K562 (cell line): ENCODE measurements around the gene BLTP3B. TPM values are rescaled to one million over a fixed set of nuclear protein-coding genes. Genes with fewer than 3 reads are reported as not detected.

ENCODE experiments used
- ARID1B ChIP-seq: fragments of 450-650 bp; IDR thresholded peaks from 2 replicates; pipeline ENCODE4 v1.6.1; 2016; ENCODE audit warnings: antibody characterized with exemption, mild to moderate bottlenecking, inconsistent platforms
- BCOR ChIP-seq: fragments of 450-650 bp; IDR thresholded peaks from 2 replicates; pipeline ENCODE4 v1.6.1; 2016
- BHLHE40 ChIP-seq: IDR thresholded peaks from 2 replicates; pipeline ENCODE4 v1.6.1; 2011; ENCODE audit warnings: low read length, improper control_type of control experiment
- CLOCK ChIP-seq: fragments of 250-450 bp; sonication (Bioruptor Pico); IDR thresholded peaks from 2 replicates; pipeline ENCODE4 v1.4.0; 2020; ENCODE audit warnings: mild to moderate bottlenecking, moderate library complexity, borderline replicate concordance
- CREB5 ChIP-seq: fragments of 250-450 bp; sonication (Bioruptor Pico); IDR thresholded peaks from 2 replicates; pipeline ENCODE4 v1.5.0; 2020; ENCODE audit warnings: mild to moderate bottlenecking
- DPF2 ChIP-seq: fragments of 450-650 bp; IDR thresholded peaks from 2 replicates; pipeline ENCODE4 v1.6.1; 2016
- E2F6 ChIP-seq, 2 experiments: IDR thresholded peaks; 2 replicates each; pipeline ENCODE4 v1.6.1; 2011; ENCODE audit warnings: borderline replicate concordance in 1 of 2, control low read depth in 1 of 2, low read depth in 1 of 2, low read length in 1 of 2, mild to moderate bottlenecking in 1 of 2, mixed read lengths in 1 of 2, moderate library complexity in 1 of 2; ENCODE audit not compliant: insufficient read depth in 1 of 2, insufficient read length in 1 of 2, poor library complexity in 1 of 2, severe bottlenecking in 1 of 2; ENCODE audit errors: extremely low read depth in 1 of 2
- E2F8 ChIP-seq: fragments of 450-650 bp; IDR thresholded peaks from 2 replicates; pipeline ENCODE4 v1.7.1; 2018; ENCODE audit warnings: mild to moderate bottlenecking, low read depth; ENCODE audit not compliant: partially characterized antibody
- JUNB ChIP-seq: fragments of 450-650 bp; formaldehyde crosslinking; conservative IDR thresholded peaks from 2 replicates; pipeline ENCODE4 v1.4.0; 2020; ENCODE audit warnings: mild to moderate bottlenecking
- LCOR ChIP-seq: sonication (generic); formaldehyde crosslinking; IDR thresholded peaks from 2 replicates; pipeline ENCODE4 v1.8.0; 2022; ENCODE audit warnings: mild to moderate bottlenecking, missing genetic modification reagents
- MLLT1 ChIP-seq, 2 experiments: fragments of 450-650 bp; IDR thresholded peaks; 2 replicates each; pipeline ENCODE4 v1.6.1; 2016
- PHF20 ChIP-seq: fragments of 450-650 bp; IDR thresholded peaks from 2 replicates; pipeline ENCODE4 v1.6.1; 2018; ENCODE audit not compliant: partially characterized antibody
- POLR2A ChIP-seq: fragments of 450-650 bp; conservative IDR thresholded peaks from 2 replicates; pipeline ENCODE4 v1.6.1; 2016
- POLR2B ChIP-seq: fragments of 450-650 bp; IDR thresholded peaks from 2 replicates; pipeline ENCODE4 v1.6.1; 2018; ENCODE audit warnings: low read depth; ENCODE audit not compliant: partially characterized antibody
- RBM14 ChIP-seq: fragments of 200-400 bp; formaldehyde crosslinking; IDR thresholded peaks from 2 replicates; pipeline ENCODE4 v1.6.1; 2018; ENCODE audit warnings: low read depth, mild to moderate bottlenecking, low read length, moderate library complexity, borderline replicate concordance; ENCODE audit not compliant: insufficient read depth
- RUNX1 ChIP-seq: sonication (generic); IDR thresholded peaks from 2 replicates; pipeline ENCODE4 v1.6.1; 2016; ENCODE audit warnings: antibody characterized with exemption, low read depth
- SNRNP70 ChIP-seq: fragments of 200-400 bp; formaldehyde crosslinking; optimal IDR thresholded peaks from 2 replicates; pipeline ENCODE3; 2017; ENCODE audit warnings: low read depth, low read length
- ZNF197 ChIP-seq: fragments of 200-800 bp; sonication (Bioruptor generic); IDR thresholded peaks from 2 replicates; pipeline ENCODE4 v1.6.1; 2016; ENCODE audit warnings: low read depth, missing genetic modification characterization, missing compliant biosample characterization
- ZNF274 ChIP-seq: IDR thresholded peaks from 2 replicates; pipeline ENCODE4 v1.6.1; 2011; ENCODE audit warnings: low read depth, mild to moderate bottlenecking, low read length, moderate library complexity, borderline replicate concordance
- polyA plus RNA-seq, 8 experiments: library from polyadenylated mRNA; depleted of rRNA in 4 of 8; stranded (reverse) in 5 of 8; unstranded in 3 of 8; fragments of >200 nt; fragmentation: Nextera tagmentation in 2 of 8; fragmentation: Illumina TruSeq in 1 of 8; extraction: Ambion mirVana in 2 of 8; extraction: Trizol in 1 of 8; gene quantifications; 2 replicates each; pipeline versions ENCODE4 v1.2.1 to v1.2.3, GENCODE V29; 2011 to 2014; ENCODE audit warnings: inconsistent platforms in 1 of 8, missing spikeins in 1 of 8
- total RNA-seq, 7 experiments: library from RNA; depleted of rRNA in 6 of 7; stranded (reverse); fragments of >200 nt in 6 of 7; fragmentation: Illumina TruSeq in 2 of 7; extraction: Trizol in 2 of 7; gene quantifications; 2 replicates each; pipeline versions ENCODE4 v1.2.1 to v1.2.3, GENCODE V29; 2011 to 2021; ENCODE audit warnings: low replicate concordance in 1 of 7

BLTP3B gene
- total and polyA plus RNA-seq, 9 of the 15 experiments (the other 6 are each of a cell fraction or from before 2014, with no cell fraction given): 3.9 to 27.4 (median 19.7) TPM

- TF ChIP-seq ARID1B (no peak), POLR2A (peak; percentile 83), CREB5 (CRISPR knock-in tag) (no peak), POLR2B (no peak), E2F8 (peak; percentile 52), ZNF197 (CRISPR knock-in tag) (no peak), JUNB (CRISPR knock-in tag) (no peak), ZNF274 (no peak), CLOCK (CRISPR knock-in tag) (no peak), E2F6 (IDR thresholded peaks at IDR 0.05; ENCODE audit: borderline replicate concordance in 1 of 2, extremely low read depth in 1 of 2, insufficient read depth in 1 of 2, insufficient read length in 1 of 2, low read depth in 1 of 2, low read length in 1 of 2, poor library complexity in 1 of 2, severe bottlenecking in 1 of 2) (peak; percentile 28 to 89), BCOR (peak; percentile 76), MLLT1 (IDR thresholded peaks at IDR 0.05) (0 out of 4 replicates have a peak, but pooled peaks of 1 of the 2 experiments have one; percentile 7), RBM14 (no peak), SNRNP70 (no peak), LCOR (no peak), BHLHE40 (peak; percentile 59; the same call in 1 of the 2 replicates), DPF2 (peak; percentile 60; the same call in 1 of the 2 replicates), PHF20 (no peak), RUNX1 (no peak)
Measured at GRCh38 chr12:100142851-100143559, at the start of gene BLTP3B (continued).
